Astrocyte (in vitro differentiated cells and primary cell): ENCODE measurements around the gene TSPAN14.

Experiments used
- CTCF ChIP-seq: IDR thresholded peaks from 2 replicates; pipeline ENCODE4 v1.5.1; 2011; ENCODE audit warnings: low read depth, mild to moderate bottlenecking, inconsistent platforms, low read length, moderate library complexity; ENCODE audit not compliant: insufficient read depth
- EZH2 ChIP-seq: IDR thresholded peaks from 2 replicates; pipeline ENCODE4 v1.6.1; 2012; ENCODE audit warnings: mild to moderate bottlenecking, low read length, inconsistent platforms; ENCODE audit not compliant: insufficient read depth

GRCh38 chr10:80542652-80543318, 88.7 kb downstream of the TSPAN14 start:
- TF ChIP-seq CTCF (no peak), EZH2 (no peak)
